Body of pancreas (tissue), 4 donors: ENCODE data around the gene CDH15.

Experiments used
- CTCF ChIP-seq, 7 experiments: fragments of 450-650 bp in 4 of 7; fragments of 200-600 bp in 3 of 7; sonication (generic) in 3 of 7; IDR thresholded peaks; one replicate each; pipeline ENCODE4 v1.5.1; 2016 to 2019; ENCODE audit warnings: antibody characterized with exemption in 7 of 7
- POLR2A ChIP-seq, 3 donors: fragments of 450-650 bp; IDR thresholded peaks; one replicate each; pipeline ENCODE4 v1.6.1; 2016; ENCODE audit warnings: antibody characterized with exemption in 3 of 3, mild to moderate bottlenecking in 2 of 3

GRCh38 chr16:89210904-89211515, 39.5 kb downstream of the CDH15 start:
- TF ChIP-seq CTCF (IDR thresholded peaks at IDR 0.05) (no peak), POLR2A (IDR thresholded peaks at IDR 0.05) (no peak)
